ENCODE results near the gene CTBP1.
A peak's percentile ranks its signal among the peaks of the same experiment; 100 is the strongest.

The CTBP1 gene

GRCh38 chr4:1208970-1209704, 39.8 kb downstream of the CTBP1 start:
- DNase-seq = no peak

GRCh38 chr4:1208266-1208961, 40.5 kb downstream of the CTBP1 start:
- no peak for DNase-seq

- peak; percentile 53 to 55 for DNase-seq
Observed at GRCh38 chr4:1207603-1208265, 41.2 kb downstream of the CTBP1 start.

DNA sequence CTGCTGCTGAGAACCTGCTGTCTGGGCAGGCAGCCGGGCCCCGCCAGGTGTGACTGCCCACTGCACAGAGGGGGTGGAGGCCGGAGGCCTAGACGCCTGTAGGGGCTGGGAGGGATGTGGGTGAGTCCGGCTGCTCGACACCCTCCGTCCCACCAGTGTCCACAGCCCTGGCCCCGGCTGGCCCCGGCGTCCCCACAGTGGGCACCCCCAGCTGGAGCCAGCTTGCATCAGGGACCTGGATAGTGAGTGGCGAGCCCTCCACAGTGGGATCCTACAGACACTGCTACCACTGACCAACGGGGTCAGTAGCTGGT, 41.8 kb downstream of the CTBP1 start:
- no peak for DNase-seq

DNA sequence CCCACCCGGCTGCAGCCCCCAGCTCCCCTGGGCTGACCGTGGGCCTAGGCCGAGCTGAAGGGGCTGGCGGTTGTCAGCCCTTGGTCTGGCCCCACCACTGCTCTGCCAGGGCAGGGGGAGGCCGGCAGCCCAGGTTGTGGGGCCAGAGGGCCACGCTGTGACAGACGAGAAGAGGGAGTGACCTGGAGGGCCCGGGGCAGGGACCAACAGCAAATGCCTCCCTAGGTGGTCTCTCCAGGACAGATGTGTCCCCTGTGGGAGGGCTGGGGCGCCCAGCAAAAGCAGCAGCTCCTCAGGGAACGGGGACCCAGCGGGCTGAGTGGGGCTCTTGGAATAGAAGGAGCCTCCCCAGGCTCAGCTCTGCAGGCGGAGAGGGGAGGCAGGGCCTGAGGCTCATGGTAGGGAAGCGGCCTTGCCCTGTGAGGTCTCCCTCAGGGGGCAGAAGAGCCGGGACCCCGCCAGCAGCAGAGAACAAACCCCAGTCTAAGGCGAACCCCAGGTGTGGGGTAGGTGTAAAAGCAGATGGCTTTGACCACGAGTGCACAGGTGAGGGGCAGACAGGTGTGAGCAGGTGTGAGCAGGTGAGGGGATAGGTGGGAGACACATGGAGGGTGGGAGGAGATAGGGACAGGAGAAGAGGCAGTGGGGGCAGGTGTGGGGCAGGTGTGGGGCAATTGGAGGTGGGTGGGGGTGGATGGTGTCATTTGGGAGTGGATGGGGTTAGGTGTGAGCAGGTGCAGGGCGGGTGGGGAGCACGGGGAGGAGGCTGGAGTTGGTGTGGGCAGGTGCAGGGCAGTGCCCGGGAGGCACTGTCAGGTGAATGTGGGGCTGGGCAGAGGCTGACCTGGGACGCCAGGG, 42.4 kb downstream of the CTBP1 start:
- no peak for DNase-seq

- DNase-seq = no peak
Observed at GRCh38 chr4:1205586-1206298, 43.2 kb downstream of the CTBP1 start.

DNA sequence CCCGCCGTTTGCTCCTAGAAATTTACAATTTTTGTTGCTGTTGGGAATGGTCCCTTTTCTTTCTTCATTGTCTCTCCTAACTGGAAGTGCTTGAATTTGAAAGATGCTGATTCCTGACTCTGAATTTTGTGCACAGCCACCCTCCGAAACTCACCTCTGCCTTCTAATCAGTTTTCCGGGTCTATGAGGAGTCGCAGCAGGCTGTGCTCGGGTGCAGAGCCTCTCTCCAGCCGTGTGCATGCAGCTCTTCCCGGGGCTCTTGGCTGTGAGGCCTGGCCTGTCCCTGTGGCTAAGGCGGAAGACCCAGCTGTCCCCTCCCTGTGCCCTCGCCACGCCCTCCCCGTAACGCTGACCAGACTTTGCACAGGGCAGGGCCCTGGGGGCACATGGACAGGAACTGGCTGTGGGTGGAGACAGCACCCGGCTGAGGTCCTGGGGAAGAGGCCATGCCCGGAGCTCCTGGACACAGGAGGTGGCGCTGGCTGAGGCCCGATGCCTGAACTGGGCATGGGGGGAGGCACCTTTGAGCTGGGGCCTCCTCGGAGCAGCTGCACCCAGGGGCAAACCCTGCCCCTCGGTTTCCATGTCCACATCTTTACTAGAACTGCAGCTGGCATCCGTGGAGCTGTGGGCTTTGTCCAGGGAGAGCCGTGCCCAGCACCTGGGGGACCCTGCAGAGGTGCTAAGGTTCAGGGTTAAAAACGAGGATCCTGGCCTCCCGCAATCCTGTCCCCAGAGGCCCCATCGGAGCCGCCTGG, 43.9 kb downstream of the CTBP1 start:
- no peak for DNase-seq

DNA sequence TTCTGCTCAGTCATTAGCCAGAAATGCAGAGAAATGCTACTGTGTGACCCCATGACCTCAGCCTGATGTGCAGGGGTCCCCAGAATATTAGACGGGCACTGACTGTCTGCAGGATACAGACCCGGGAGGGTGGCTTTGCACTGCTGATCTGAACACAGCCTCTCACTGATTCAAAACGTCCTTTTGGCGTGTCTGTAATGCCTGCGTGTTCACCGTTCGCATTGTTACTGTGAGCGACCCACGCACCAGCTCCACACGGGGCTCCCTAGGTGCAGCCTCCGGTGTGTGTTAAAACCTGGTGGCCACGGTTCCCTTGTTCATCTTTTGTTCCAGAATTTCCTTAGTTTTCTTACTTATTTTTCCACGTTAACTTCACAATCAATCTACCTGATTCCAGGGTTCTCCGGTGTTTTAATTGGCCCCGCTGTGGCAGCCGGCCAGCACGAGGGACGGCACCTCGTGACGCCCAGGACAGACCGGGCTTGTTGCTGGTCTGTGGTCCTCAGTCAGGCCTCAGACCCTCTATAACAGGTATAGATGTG, 44.6 kb downstream of the CTBP1 start:
- DNase-seq = no peak

DNA sequence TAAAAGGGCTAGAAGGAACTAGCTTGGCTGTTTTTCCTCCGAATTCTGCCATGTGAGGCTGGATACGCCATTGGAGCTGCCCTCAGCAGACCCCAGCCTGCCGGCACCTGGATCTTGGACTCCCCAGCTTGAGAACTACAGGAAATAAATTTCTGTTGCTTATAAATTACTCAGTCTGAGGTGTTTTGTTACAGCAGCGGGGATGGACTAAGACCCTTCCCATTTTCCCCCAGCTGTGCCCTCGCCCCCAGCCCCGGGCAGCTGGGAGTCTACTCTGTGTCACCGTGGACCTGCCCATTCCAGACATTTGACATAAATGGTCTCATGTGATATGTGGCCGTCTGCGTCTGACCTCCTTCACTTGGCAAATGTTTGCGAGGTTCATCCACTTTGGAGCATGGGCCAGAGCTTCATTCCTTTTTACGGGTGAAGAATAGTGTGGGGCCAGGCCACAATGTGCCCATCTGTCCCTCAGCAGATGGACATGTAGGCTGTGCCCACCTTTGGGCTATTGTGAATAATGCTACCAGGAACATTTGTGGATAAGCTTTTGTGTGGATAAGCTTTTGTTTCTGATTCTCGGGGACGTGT, 45.8 kb downstream of the CTBP1 start:
- DNase-seq = no peak

DNA sequence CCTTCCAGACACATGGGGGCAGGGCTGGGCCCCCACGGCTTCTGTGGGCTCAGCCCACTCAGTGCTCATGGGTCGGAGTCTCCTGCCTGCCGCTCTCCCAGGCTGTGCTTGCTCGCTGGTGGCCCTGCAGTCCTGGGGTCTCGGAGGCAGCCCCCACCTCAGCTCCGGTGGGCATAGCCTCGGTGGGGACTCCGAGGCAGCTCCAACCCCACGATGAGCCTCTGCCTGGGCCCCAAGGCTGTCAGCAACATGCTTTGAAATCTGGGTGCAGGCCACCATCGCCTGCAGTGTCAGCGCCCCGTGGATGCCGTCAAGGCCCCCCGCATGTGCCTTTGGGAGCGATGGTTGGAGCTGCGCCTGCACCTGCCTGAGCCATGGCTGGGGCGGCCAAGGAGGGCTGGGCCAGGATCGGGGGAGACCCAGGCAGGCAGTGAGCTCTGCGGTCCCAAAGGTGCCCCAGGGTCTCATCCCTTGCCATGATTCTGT, 46.4 kb downstream of the CTBP1 start:
- DNase-seq = no peak

GRCh38 chr4:1201851-1202525, 46.9 kb downstream of the CTBP1 start:
- DNase-seq = no peak

- DNase-seq = no peak
Observed at GRCh38 chr4:1200425-1201035, 48.4 kb downstream of the CTBP1 start.

DNA sequence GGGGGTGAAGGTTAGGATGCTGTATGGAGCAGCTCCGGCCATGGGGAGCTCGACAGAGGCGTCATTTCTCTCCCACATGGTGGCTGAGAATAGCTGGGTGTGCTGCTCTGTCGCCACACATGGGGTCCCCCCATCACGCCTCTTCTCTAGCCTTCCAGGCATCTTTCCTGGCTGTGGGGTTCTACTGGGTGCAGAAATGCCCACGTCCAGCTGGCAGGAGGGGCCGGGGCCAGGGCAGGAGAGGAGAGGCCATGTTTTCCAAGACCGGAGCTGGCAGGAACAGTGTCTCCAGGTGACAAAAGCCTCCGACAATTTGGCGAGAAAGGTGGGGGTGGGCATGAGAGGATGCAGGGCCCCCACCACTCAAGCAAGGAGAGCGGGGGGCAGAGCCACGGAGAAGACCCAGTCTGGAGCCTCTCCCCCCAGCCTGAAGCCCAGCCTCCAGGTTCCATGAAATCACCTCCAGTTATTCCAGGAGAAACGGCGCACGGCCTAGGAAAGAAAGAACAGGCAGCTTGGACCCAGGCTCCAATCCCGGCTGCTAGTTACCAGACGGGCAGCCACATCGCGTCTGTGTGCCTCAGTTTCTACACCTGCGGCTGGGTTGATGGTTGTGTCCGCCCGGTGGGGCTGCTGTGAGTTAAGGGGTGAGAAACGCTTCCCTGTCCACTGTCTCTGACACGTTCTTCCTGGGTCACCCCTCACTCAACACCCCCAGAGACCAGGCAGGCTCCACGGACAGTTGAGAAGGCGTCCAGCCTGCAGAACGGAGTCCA, 49.2 kb downstream of the CTBP1 start:
- no peak for DNase-seq

DNA sequence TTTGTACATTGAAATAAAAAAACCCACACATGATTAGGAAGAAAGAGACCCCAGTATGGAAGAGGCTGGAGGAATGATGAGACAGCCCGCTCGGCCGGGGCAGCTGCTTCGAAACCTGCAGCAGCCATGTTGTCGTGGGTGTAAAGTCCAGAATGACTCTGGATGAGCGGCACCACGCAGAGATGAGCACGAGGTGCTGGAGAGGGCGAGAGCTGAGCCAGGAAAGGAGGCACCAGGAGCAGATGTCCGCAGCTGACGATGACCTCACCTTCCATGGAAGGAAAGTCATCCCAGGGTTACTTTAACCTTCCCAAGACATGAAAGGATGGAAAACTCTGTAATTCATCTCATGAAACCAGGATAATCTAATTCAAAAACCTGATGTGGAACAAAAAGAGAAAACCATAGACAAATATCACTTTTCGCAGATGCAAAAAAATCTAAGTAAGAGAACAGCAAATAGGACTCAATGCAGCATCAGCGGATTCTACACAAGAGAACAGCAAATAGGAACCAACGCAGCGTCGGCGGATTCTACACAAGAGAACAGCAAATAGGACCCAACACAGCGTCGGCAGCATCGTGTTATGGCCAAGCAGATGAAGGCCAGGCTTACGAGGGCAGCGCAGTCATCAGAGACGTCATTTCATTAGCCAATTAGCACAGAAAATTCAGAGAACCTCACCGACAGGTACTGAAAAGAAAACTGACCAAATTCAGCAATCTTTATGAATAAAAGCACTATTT, 50.7 kb downstream of the CTBP1 start:
- DNase-seq = no peak

GRCh38 chr4:1196421-1197183, 52.3 kb downstream of the CTBP1 start:
- DNase-seq = no peak

- DNase-seq = no peak
Observed at GRCh38 chr4:1195891-1196401, 53.0 kb downstream of the CTBP1 start.

DNA sequence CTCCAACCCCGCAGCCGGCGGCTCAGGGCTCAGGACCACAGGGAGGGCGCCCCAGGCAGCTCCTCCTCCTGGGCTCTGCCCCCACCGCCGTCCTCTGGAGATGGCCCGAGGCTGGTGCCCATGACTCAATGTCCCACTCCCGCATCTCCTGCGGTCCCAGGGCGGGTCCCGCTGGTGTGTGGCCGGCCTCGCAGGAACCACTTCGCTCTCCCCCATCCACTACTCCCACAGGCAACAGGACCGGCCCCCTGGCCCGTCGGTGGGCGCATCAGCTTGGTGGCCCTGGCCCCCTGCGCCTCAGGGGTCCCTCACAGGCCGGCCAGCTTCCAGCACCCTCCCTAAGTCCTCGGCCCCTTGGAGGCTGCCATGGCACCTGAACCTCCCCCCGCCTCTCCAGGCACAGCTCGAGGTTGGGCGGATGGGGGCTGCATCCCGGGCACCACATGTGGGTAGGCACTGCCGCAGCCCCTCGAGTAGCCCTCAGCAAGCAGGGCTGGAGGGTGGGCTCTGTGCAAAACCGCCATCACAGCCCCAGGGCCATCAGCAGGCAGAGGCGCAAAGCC, 53.7 kb downstream of the CTBP1 start:
- DNase-seq = no peak

Measured in hippocampal formation (tissue), 2 donors.